HG02885 (cell line): ENCODE data around the gene FRMD8.
A peak's percentile ranks its signal among the peaks of the same experiment; 100 is the strongest.

ENCODE experiments used
- ATAC-seq: cut with Tn5 transposase; IDR thresholded peaks from one replicate; pipeline ENCODE4 v1.9.1; 2021; ENCODE audit warnings: mild to moderate bottlenecking; ENCODE audit not compliant: unreplicated experiment, poor library complexity

FRMD8 gene, protein sequence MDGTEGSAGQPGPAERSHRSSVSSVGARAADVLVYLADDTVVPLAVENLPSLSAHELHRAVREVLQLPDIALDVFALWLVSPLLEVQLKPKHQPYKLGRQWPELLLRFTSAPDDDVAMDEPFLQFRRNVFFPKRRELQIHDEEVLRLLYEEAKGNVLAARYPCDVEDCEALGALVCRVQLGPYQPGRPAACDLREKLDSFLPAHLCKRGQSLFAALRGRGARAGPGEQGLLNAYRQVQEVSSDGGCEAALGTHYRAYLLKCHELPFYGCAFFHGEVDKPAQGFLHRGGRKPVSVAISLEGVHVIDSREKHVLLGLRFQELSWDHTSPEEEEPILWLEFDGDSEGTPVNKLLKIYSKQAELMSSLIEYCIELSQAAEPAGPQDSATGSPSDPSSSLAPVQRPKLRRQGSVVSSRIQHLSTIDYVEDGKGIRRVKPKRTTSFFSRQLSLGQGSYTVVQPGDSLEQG

DNA sequence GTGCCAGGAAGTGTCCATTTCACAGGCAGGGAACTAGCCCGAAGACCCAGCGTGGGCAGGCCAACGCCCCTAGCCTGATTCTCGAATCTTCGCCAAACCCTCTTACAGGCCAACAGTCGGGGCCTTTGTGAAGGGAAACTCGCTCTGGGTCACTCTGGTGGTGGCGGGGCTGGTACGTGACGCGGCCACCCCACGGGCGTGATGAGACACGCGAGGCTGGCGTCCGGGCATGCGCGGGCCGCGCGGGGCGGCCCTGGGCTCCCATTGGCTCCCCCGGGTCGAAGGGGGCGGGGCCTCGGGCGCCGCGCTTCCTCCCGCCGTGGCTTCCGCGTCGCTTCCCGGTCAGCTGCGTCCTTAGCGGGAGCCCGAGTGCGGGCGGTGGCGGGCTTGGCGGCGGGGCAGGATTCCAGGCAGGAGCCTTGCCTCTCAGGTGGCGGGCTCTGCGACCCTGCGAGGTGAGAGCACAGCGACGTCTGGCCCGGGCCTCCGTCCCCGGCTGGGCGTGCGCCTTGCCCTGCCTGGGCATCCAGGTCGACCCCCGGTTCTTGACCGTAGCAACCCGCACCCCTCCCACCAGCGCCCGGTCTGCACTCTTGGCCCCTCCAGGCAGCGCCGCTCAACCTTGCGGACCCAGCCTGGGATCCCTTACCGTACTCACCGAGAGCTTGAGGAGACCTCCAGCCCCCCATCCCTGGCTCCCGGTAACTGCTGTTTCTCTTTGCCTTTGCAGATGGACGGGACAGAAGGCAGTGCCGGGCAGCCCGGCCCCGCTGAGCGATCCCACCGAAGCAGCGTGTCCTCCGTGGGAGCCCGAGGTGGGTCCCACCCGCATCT, at the start of gene FRMD8:
Gene FRMD8, plus strand, starts transcription at position 331 of the 834 bp plus-strand sequence. Its CDS starts 400 bp downstream, at position 731.
- ATAC-seq, result peak; percentile 68

DNA sequence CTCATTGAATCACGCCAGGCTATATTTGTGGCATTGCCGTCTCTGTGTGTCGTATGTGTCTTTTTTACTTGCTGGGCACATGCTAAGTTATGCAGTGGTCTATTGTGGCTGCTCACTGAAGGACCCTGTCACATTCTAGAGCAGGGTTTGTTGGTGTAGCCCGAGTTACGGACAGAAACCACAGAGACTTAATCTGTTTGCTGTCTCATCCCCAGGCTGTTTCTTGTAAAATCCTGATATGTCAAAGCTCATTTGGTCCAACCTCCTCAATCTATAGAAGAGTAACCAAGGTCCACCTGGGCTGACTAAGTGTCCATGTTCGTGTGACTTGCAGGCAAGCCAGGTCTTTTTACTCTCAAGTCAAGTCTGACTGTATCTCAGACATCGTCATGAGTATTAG, 47.8 kb upstream of the FRMD8 start:
- ATAC-seq, result no peak

DNA sequence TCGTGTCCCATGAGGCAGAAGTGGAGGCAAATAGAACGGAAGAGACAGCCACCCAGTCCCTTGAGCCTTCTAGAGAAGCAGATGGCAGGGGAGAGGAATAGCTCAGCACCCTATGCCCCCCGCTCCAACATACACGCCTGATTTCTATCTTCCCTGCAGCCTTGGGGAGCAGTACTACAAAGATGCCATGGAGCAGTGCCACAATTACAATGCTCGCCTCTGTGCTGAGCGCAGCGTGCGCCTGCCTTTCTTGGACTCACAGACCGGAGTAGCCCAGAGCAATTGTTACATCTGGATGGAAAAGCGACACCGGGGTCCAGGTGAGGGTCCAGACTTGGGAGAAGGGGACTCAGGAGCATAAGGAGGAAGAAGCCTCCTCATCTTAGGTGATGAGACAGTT, 46.2 kb upstream of the FRMD8 start:
- ATAC-seq, result no peak

DNA sequence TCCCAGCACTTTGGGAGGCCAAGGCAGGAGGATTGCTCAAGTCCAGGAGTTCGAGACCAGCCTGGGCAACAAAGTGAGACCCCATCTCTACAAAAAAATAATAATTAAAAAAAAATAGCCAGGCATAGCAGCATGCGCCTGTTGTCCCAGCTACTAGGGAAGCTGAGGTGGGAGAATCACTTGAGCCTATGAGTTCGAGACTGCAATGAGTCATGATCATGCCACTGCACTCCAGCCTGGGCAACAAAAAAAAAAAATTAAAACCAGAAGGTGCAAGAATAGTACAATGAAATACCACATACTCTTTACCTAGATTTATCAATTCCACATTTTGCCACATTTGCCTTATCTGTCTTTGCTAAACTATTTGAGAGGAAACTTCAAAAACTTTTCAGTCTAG, 44.6 kb upstream of the FRMD8 start:
- no peak for ATAC-seq

DNA sequence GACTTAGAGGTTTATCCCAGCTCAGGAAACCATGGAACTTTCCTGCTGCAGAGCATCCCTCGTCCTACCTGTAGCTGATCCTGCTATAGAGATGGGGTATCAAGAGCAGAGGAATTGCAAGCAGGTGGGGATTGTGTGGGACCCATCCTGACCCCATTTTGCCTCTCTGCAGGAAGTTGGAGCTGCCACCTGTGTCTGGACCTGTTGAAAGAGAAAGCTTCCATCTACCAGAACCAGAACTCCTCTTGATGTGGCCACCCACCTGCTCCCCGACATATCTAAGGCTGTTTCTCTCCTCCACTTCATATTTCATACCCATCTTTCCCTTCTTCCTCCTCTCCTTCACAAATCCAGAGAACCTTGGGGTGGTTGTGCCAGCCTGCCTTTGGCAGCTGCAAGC, 34.9 kb upstream of the FRMD8 start:
- ATAC-seq, result no peak

DNA sequence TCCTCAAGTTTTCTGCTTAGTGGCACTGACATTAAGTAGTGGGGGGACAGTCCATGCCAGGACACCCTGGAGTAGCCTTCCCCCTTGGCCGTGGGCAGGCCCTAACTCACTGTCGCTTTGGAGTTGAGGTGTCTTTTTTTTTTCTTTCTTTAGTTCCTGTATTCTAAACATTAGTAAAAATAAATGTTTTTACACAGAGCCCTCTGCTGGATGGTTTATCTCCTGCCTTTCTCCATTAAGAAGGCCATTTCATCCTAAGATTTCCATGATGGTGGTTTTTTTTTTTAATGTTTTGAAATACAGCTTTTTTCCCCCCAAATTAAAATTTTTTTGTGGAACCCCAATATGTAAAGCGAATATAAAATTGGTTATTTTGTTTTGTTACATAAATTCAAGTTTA, 33.7 kb upstream of the FRMD8 start:
- ATAC-seq, result no peak

DNA sequence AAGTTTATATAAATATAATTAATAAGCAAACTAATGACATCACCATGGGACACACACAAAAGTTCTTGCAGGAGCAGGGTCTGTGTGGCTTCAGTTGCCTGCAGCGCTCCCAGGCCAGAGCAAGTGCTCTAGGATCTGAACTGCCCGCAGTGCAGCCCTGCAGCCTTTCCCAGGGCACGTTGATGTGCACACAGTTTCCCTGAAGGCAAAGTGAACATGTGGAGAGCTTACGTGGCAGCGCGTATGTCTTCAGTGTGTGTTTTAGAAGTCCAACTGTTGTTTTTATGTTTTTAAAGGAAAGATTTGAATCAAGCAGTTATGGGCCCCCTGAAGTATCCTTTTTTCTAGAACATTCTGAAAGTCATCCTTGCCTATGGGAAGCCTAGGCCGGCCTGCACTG, 33.1 kb upstream of the FRMD8 start:
- ATAC-seq, result no peak

DNA sequence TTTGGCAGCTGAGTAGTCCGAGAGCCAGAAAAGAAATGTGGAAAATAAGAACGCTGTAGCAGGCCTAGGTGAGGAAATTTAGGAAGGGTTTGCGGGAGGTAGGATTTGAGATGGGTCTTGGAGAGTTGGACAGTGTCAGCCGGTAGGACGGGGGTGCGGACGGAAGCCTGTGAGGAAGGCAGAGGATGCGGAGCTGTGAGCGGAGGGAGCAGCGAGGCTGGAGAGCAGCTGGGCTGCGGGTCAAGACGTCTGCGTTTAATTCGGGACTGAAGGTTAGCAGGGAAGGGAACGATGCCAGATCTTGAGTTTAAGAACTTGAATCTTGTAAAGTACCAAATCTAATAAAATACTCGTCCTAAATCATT, 32.6 kb upstream of the FRMD8 start:
- no peak for ATAC-seq

DNA sequence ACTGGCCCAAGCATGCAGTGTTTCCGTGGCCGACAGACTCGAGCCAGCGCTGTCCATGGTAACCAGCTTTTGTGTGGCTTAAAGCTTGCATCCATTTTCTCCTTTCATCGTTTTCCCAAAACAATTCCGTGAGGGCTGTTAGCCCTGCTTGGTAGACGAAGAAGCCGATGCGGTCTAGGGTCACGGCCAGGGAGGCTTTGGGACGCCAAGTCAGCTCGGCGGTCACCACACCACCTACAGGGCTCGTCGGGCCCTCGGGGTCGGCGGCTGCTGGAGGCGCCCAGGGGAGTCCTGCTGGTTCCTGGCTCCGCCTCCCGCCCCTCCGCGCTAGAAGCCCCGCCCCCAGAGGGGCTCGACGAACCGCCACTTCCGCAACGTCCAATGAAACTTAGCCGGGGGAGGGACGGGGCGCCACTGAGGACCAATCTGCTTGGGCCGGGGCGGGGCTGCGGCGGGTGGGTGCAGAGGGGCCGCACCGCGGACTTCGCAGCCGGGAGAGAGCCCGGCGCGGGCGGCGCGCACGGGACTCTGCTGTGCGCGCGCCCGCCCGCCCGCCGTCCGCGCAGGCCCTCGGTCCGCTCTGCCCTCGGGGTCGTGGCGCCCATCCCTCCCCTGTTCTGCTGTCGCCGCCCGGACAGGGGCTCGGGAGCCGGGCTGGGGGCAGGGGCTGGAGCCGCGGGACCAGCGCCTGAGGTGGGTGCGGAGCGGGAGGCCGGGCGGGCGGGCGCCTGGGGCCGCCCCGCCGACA, 32.0 kb upstream of the FRMD8 start, which contains the start of gene TIGD3:
Gene TIGD3, plus strand, starts transcription at position 487 of the 748 bp plus-strand sequence. CDS start 1,058 bp downstream, outside the sequence.
- peak; percentile 92 for ATAC-seq

DNA sequence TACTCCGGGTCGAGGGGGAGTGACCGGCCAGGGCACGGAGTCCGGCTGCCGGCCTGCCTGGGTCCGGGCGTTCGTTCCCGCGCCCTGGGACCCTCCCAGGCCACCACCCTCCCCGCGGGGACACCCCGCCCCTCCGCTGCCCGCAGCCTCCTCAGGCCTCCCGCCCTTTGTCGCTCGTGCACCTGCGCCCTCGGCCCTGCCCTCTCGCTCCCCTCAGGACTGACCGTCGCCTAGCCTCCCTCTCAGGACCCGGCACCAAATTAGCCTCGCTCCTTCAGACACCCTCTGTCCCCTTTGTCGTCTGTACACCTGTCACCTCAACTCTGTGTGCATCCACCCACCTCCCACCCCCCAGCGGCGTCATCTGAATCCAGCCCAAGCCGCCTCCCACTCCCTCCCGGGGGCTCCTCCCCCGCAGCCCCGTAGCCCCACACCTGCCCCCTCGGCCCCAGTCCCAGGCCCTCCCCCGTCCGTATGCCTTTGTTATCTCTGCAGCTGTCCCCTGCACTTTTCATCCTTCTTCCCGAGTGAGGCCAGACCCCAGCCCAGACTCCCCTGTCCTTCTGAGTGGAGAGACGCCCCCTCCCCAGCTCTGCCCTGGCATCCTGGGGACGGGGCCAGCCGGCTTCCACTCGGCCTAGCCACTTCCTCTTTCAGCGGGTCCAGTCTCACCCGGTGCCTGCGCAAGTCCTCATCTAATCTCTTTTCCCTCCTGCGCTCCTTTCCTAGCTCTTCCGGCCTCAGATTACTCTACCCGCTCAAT, 31.2 kb upstream of the FRMD8 start:
- peak; percentile 31 for ATAC-seq

DNA sequence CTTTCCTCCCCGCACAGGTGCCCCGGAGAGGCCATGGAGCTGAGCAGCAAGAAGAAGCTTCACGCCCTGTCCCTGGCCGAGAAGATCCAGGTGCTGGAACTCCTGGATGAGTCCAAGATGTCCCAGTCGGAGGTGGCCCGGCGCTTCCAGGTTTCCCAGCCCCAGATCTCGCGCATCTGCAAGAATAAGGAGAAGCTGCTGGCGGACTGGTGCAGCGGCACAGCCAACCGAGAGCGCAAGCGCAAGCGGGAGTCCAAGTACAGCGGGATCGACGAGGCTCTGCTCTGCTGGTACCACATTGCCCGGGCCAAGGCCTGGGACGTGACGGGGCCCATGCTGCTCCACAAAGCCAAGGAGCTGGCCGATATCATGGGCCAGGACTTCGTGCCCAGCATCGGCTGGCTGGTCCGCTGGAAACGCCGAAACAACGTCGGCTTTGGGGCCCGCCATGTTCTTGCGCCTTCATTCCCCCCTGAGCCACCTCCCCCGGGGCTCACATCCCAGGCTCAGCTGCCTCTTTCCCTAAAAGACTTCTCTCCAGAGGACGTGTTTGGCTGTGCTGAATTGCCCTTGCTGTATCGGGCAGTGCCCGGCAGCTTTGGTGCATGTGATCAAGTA, 30.6 kb upstream of the FRMD8 start:
- ATAC-seq, result no peak

DNA sequence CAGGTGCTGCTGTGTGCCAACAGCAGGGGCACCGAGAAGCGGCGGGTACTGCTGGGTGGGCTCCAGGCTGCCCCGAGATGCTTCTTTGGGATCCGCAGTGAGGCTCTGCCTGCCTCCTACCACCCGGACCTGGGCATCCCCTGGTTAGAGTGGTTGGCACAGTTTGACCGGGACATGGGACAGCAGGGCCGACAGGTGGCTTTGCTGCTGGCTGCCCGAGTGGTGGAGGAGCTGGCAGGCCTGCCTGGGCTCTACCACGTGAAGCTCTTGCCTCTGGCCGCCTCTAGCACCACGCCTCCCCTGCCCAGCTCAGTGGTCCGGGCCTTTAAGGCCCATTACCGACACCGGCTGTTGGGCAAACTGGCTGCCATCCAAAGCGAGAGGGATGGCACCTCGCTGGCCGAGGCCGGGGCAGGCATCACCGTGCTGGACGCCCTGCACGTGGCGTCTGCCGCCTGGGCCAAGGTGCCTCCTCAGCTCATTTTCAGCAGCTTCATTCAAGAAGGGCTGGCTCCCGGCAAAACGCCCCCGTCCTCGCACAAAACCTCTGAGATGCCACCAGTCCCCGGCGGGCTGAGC, 30.0 kb upstream of the FRMD8 start:
- no peak for ATAC-seq

DNA sequence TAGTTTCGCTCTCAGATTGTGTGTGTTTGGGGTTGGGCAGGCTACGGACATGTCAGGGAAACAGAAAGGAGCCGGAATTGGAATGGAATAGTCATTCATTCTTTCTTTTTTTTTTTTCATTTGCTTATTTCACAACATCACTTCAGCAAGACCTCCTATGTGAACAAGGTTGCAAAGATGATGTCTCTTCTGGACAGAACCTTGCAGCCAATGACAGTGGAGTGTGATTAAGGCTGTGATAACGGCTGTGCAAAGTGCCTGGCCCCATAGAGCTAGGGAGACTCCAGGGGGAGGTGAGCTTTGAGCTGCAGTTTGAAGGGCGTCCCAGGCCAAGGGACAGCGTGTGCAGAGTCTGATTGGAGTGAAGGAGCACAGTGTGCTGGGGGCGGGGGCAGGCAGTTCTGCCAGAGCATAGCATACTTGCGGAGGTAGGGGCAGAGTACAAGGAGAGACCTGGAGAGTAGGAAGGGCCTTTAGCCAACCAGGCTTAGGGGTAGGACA, 28.5 kb upstream of the FRMD8 start:
- no peak for ATAC-seq

DNA sequence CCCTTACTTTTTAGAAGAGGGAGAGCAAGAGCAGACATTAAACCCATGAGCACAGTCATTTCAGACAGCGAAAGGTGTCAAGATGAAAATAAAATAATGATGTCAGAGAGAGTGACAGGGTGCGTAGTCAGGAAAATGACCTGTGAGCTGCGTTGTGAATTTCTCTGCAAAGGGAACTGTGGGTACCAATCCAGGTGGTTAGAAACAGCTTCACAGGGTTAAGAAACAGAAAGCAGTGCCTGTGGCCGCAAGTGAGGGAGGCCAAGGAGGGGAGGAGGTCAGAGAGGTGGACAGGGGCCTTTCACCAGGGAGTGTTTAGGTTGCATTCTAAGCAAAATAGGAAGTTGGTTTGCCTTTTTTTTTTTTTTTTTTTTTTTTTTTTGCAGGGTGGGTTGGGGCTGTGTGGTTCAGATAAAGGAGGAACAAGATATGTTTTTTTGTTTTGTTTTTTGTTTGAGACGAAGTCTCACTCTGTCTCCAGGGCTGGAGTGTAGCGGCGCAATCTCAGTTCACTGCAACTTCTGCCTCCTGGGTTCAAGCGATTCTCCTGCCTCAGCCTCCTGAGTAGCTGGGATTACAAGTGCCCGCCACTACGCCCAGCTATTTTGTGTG, 24.0 kb upstream of the FRMD8 start:
- peak; percentile 41 for ATAC-seq

DNA sequence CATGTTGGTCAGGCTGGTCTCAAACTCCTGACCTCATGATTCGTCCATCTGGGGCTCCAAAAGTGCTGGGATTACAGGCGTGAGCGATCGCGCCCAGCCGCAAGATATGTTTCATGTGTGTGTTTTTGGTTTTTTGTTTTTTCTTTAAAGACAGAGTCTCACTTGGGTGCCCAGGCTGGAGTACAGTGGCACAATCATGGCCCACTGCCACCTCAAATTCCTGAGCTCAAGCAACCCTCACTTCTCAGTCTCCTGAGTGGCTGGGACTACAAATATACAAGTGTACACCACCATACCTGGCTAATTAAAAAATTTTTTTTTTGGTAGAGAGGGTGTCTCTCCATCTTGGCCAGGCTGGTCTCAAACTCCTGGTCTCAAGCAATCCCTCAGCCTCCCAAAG, 23.5 kb upstream of the FRMD8 start:
- no peak for ATAC-seq

DNA sequence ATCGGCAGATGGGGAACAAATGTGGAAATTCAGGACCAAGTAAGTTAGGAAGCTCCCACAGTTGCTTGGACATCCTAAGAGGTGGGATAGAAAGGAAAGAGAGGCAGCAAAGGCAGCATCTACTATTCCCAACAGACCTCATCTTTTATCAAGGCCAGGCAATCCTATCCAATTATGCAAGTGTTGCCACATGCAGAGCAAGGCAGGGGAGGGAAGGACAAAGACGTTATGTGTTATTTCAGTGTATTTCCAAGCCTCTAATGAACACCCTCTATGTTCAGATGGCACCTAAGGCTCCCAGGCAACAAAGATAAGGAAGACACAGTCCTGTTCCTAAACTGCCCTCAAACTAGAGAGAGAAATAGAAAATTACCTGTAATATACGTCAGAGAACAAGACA, 22.7 kb upstream of the FRMD8 start:
- ATAC-seq, result no peak

DNA sequence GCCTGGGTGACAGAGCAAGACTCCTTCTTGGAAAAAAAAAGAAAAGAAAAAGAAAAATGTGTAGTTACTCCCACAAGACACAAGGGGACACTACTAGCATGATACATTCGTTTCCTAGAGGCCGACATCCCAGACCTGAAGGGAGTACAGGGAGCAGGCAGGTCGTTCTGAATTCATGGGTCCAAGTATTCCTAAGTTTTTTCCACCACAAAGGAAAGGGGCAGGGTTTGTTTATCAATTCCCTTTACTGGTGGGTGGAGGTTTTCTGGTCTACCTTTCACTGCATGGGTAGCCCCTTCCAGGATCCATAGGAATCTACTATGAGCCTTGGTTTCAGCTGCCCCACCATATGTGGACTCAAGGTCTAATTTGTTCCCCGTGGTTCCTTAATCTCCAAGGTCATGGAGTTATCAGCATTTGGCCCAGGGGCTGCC, 20.1 kb upstream of the FRMD8 start:
- ATAC-seq, result no peak

DNA sequence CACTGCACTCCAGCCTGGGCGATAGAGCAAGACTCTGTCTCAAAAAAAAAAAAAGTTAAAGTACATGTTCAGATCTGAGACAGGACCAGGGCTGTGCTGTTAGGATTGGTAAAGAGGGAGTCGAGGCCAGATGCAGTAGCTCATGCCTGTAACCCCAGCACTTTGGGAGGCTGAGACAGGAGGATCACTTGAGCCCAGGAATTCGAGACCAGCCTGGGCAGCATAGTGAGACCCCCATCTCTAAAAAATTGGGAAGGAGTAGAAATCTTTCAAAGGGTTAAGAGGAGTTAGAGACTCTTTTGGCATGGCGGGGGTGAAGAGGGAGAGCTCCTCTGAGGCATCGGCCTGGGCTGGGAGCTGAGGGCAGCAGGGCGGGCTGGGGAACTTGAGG, 15.8 kb upstream of the FRMD8 start:
- no peak for ATAC-seq
